ENCODE data around the gene BLTP3A. TPM values are rescaled to one million over a fixed set of nuclear protein-coding genes. Genes with fewer than 3 reads are reported as not detected.

Gene BLTP3A
- total and polyA plus RNA-seq, 10 of the 15 experiments (the other 5 are each of a cell fraction or from before 2014, with no cell fraction given) = 2.7 to 16.7 (median 9.9) TPM

- intact Hi-C loops (cut with micrococcal nuclease; ENCODE audit: unreplicated experiment) (no loop called here), in situ Hi-C loops (cut with MboI) (no loop called here)
- ChIA-PET SMC1A (ENCODE audit: uncharacterized antibody, unreplicated experiment) (interaction anchor here (1.1 kb wide), 1 partner anchor 31 kb away, joined by 5 read pairs; no protein-coding TSS in a partner anchor), RAD21 (ENCODE audit: unreplicated experiment) (interaction anchor here (0.7 to 0.8 kb wide), 2 partner anchors 126 to 150 kb away, joined by 3 read pairs; no protein-coding TSS in a partner anchor), POLR2A (interaction anchor here (0.5 to 0.9 kb wide), 3 partner anchors 17 to 402 kb away, joined by 5 to 7 read pairs (median 5); no protein-coding TSS in a partner anchor), CTCF (interaction anchor here (1.3 kb wide), 1 partner anchor 123 kb away, joined by 4 read pairs; no protein-coding TSS in a partner anchor)
- Histone ChIP-seq H3K9me3 (replicated peaks; ENCODE audit: control insufficient read depth, insufficient read depth, low read length) (no peaks in the 10 kb centered on the region; the same call in 2 of the 3 replicates), H4K20me1 (ENCODE audit: control insufficient read depth, insufficient read depth) (no peaks in the 10 kb centered on the region), H3K9ac (ENCODE audit: control insufficient read depth, insufficient read depth, low read length) (no peak overlapping the region), H2AFZ (ENCODE audit: control insufficient read depth, low read depth, low read length) (no peak overlapping the region), H3K79me2 (ENCODE audit: control insufficient read depth, insufficient read depth, low read length) (peaks cover 37% of the 10 kb centered on the region), H3K4me3 (no peak overlapping the region), H3K36me3 (ENCODE audit: control insufficient read depth in 2 of 2, insufficient read depth in 2 of 2, low read length in 1 of 2) (peaks cover 0 to 9% of the 10 kb centered on the region in 2 experiments; a peak in 3 of 4 replicates), H3K4me1 (ENCODE audit: control insufficient read depth, insufficient read depth, low read length) (0 out of 2 replicates have a peak, but pooled peaks cover 5% of the 10 kb centered on the region), H3K27me3 (replicated peaks in 1 of 2; ENCODE audit: control insufficient read depth in 2 of 2, insufficient read depth in 2 of 2, low read length in 1 of 2) (no peaks in the 10 kb centered on the region), H3K4me2 (ENCODE audit: control insufficient read depth, insufficient read depth) (no peak overlapping the region), H3K27ac (ENCODE audit: control insufficient read depth, insufficient read depth) (no peak overlapping the region)
- WGBS (ENCODE audit: insufficient coverage, insufficient replicate concordance, low lambda C conversion rate, missing lambda C conversion rate) = 82% methylated on average over 8 of the region's 8 CpGs
- ATAC-seq (no peak), DNase-seq (ENCODE audit: low read depth, low spot score) (no peak), FAIRE-seq (no peak)
- no TSS peak for BruUV-seq (replicated peaks)
- TF ChIP-seq IKZF2 (IDR thresholded peaks at IDR 0.05) (no peak), ZNF384 (IDR thresholded peaks at IDR 0.05; ENCODE audit: borderline replicate concordance, low read depth, low read length) (no peak), BCL3 (IDR thresholded peaks at IDR 0.05; ENCODE audit: borderline replicate concordance, insufficient read depth, low read depth, low read length, poor library complexity, severe bottlenecking) (no peak), ATF3 (IDR thresholded peaks at IDR 0.05; ENCODE audit: borderline replicate concordance, extremely low read depth, low read depth, low read length) (no peak), STAT3 (IDR thresholded peaks at IDR 0.05; ENCODE audit: low read depth, low read length) (no peak), RAD21 (IDR thresholded peaks at IDR 0.05; ENCODE audit: insufficient read depth, low read depth, low read length) (no peak), SMC3 (IDR thresholded peaks at IDR 0.05; ENCODE audit: borderline replicate concordance, low read length) (no peak), FOXM1 (IDR thresholded peaks at IDR 0.05; ENCODE audit: low read depth, low read length) (no peak), RAD51 (IDR thresholded peaks at IDR 0.05) (no peak), CUX1 (IDR thresholded peaks at IDR 0.05; ENCODE audit: insufficient replicate concordance, low read depth, low read length) (no peak), BCLAF1 (IDR thresholded peaks at IDR 0.05) (no peak), ZNF274 (IDR thresholded peaks at IDR 0.05; ENCODE audit: insufficient read depth, insufficient read length) (no peak), WRNIP1 (IDR thresholded peaks at IDR 0.05; ENCODE audit: borderline replicate concordance, low read depth, low read length) (no peak), TARDBP (IDR thresholded peaks at IDR 0.05; ENCODE audit: borderline replicate concordance) (no peak)
Measured at GRCh38 chr6:34760108-34760507, 31.8 kb upstream of the BLTP3A start.

Data from GM12878 (cell line).